ENCODE measurements around the gene DSG4. TPM values are rescaled to one million over a fixed set of nuclear protein-coding genes. Genes with fewer than 3 reads are reported as not detected.

DSG4 gene
- total RNA-seq, 2 donors from 2014 or later, result not detected

DNA sequence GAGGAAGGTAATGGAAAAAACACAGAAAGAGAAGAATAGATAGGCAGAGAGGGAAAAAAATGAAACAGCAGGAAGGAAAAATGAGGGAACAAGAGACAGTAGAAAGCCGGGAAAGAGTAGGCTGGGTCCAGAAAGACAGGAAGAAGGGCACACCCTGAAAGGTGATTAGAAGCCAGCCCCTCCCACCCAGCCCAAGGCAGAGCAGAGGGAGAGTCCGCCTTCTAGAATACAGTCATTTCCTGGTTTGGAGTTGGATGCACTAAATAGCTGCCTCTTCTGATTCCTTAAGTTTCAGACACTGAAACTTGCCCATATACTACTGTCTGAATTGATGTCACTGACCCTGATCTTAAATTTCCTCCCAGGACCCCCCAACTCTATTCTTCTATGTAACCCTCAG lies 53.0 kb downstream of the DSG4 start:
- DNase-seq (ENCODE audit: low spot score), result no peak
- Histone ChIP-seq H3K9me3 (peaks cover 0 to 22% of the 10 kb centered on the region in 2 donors), H3K36me3 (no peaks in the 10 kb centered on the region), H3K4me1 (no peaks in the 10 kb centered on the region), H3K27ac (no peak overlapping the region), H3K4me3 (no peak overlapping the region), H3K27me3 (no peaks in the 10 kb centered on the region)
- TF ChIP-seq, protein P1, sequence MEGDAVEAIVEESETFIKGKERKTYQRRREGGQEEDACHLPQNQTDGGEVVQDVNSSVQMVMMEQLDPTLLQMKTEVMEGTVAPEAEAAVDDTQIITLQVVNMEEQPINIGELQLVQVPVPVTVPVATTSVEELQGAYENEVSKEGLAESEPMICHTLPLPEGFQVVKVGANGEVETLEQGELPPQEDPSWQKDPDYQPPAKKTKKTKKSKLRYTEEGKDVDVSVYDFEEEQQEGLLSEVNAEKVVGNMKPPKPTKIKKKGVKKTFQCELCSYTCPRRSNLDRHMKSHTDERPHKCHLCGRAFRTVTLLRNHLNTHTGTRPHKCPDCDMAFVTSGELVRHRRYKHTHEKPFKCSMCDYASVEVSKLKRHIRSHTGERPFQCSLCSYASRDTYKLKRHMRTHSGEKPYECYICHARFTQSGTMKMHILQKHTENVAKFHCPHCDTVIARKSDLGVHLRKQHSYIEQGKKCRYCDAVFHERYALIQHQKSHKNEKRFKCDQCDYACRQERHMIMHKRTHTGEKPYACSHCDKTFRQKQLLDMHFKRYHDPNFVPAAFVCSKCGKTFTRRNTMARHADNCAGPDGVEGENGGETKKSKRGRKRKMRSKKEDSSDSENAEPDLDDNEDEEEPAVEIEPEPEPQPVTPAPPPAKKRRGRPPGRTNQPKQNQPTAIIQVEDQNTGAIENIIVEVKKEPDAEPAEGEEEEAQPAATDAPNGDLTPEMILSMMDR (IDR thresholded peaks at IDR 0.05), result no peak

DNA sequence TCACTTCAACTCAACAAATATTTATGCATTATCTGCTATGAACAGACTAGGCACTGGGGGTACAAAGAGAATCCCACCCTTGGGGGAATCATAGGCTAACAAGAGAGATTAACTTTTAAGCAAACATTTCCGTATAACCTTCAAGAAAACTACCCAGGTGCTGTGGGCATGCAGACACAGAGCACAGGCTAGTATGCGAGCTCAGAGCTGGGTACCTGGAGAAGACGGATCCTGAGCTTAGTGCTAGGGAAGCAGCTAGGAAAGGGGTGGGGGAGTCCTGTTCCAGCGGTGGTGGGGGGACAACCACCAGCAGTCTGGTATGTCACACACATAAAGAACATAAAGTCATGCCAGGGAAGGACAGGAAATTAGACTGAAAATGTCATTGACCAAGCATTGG lies 53.5 kb downstream of the DSG4 start:
- TF ChIP-seq, protein P1 (IDR thresholded peaks at IDR 0.05), result no peak
- no peaks in the 10 kb centered on the region for H3K27me3 ChIP-seq

DNA sequence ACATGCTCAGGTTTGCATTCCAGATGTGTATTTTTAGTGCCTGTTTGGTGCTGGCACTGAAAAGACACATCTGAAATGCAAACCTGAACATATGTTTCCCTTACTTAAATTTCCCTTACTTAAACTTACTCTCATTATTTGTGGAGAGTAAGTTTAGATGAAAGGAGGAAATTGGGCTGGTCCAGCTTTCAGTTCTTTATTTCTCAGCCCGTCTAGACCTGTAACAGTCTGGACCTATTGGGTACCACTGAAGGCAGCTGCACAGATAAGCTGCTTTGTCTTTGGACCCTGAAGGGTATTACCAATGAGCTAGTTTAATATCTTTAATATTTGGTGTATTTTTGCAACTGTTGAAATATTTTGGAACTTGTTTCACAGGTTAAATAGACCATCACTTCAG lies 54.0 kb downstream of the DSG4 start:
- H3K27me3 ChIP-seq, result no peaks in the 10 kb centered on the region
- no peaks in the 10 kb centered on the region for H3K36me3 ChIP-seq
- H3K27ac ChIP-seq, result no peak overlapping the region
- H3K4me1 ChIP-seq, result no peaks in the 10 kb centered on the region
- TF ChIP-seq, protein P1 (IDR thresholded peaks at IDR 0.05), result no peak
- H3K9me3 ChIP-seq, result peaks cover 0 to 22% of the 10 kb centered on the region in 2 donors
- no peak for DNase-seq (ENCODE audit: low spot score)
- H3K4me3 ChIP-seq, result no peak overlapping the region

More for the DNA sequence above, 53.5 kb downstream of the DSG4 start:
- peaks cover 0 to 22% of the 10 kb centered on the region in 2 donors for H3K9me3 ChIP-seq
- H3K4me3 ChIP-seq, result no peak overlapping the region
- no peaks in the 10 kb centered on the region for H3K36me3 ChIP-seq
- no peak overlapping the region for H3K27ac ChIP-seq
- no peaks in the 10 kb centered on the region for H3K4me1 ChIP-seq
- no peak for DNase-seq (ENCODE audit: low spot score)

DNA sequence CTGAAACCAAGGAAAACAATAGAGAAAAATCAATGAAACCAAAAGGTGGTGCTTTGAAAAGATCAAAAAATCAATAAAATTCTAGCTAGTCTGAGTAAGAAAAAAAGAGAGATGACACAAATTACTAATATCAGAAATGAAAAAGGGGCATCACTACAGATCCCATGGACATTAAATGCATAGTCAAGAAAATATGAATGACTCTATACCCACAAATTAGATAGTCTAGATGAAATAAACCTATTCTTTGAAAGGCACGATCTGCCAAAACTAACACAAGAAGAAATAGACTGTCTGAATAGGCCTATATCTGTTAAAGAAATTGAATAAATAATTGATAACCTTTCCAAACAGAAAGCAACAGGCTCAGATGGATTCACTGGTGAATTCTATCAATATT lies 55.7 kb downstream of the DSG4 start:
- Histone ChIP-seq H3K27ac (no peak overlapping the region), H3K36me3 (no peaks in the 10 kb centered on the region), H3K27me3 (no peaks in the 10 kb centered on the region), H3K4me1 (no peaks in the 10 kb centered on the region), H3K9me3 (peaks cover 0 to 22% of the 10 kb centered on the region in 2 donors), H3K4me3 (no peak overlapping the region)
- DNase-seq (ENCODE audit: low spot score), result no peak
- TF ChIP-seq, protein P1 (IDR thresholded peaks at IDR 0.05), result no peak

DNA sequence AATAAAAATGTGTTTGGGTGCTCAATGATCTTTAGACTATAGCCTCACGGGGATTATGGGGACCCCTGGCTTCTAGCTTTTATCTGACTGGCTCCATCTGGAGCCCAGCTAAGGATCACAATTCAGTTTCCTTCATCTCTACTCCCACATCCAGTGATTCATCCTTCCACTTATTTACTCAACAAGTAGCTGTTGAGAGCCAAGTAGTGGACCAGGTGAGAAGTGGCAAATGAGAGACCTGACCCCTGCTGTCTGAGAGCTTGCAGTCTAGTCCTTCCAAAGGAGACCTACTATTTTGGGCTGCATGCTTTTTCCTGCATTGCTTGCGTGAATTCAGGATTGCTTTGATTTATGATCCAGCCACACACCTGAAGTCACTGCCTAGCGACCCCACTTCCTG lies 60.2 kb downstream of the DSG4 start:
- Histone ChIP-seq H3K9me3 (peaks cover 0 to 12% of the 10 kb centered on the region in 2 donors), H3K4me3 (no peak overlapping the region), H3K27me3 (no peaks in the 10 kb centered on the region), H3K27ac (no peak overlapping the region), H3K36me3 (no peaks in the 10 kb centered on the region), H3K4me1 (no peaks in the 10 kb centered on the region)
- no peak for DNase-seq (ENCODE audit: low spot score)
- TF ChIP-seq, protein P1 (IDR thresholded peaks at IDR 0.05), result no peak

DNA sequence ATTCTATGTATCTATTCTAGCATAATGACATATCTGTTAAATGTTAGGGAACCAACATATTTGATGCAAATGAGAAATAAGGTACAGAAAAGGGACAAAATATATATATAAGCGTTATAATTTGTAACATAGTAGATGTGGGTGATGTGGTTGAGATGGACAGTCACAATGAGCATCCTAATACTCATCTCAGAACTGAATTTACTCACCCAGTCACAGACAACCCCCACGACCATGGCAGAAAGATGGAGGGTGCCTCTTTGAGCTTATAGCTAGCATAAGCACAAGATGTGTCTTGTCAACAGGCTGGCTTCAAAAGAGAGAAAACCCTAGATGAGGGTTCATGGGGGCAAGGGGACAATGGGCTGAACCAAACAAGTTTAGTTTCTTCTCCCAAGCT lies 61.8 kb downstream of the DSG4 start:
- Histone ChIP-seq H3K9me3 (peaks cover 0 to 5% of the 10 kb centered on the region in 2 donors), H3K27ac (no peak overlapping the region), H3K36me3 (no peaks in the 10 kb centered on the region), H3K4me1 (no peaks in the 10 kb centered on the region), H3K4me3 (no peak overlapping the region), H3K27me3 (no peaks in the 10 kb centered on the region)
- no peak for DNase-seq (ENCODE audit: low spot score)
- TF ChIP-seq, protein P1 (IDR thresholded peaks at IDR 0.05), result no peak
